C4-2B (cell line): ENCODE measurements around the gene ZNF793.
A peak's percentile ranks its signal among the peaks of the same experiment; 100 is the strongest.

Experiments used
- H3K27ac ChIP-seq: fragments of 450-650 bp; 2 replicates; pipeline ENCODE4 v1.5.1; 2017
- CTCF ChIP-seq: fragments of 450-650 bp; conservative IDR thresholded peaks from 2 replicates; pipeline ENCODE4 v1.5.1; 2017; ENCODE audit warnings: mild to moderate bottlenecking
- ZFX ChIP-seq: fragments of 450-650 bp; IDR thresholded peaks from 2 replicates; pipeline ENCODE4 v1.6.1; 2017

ZNF793 gene

DNA sequence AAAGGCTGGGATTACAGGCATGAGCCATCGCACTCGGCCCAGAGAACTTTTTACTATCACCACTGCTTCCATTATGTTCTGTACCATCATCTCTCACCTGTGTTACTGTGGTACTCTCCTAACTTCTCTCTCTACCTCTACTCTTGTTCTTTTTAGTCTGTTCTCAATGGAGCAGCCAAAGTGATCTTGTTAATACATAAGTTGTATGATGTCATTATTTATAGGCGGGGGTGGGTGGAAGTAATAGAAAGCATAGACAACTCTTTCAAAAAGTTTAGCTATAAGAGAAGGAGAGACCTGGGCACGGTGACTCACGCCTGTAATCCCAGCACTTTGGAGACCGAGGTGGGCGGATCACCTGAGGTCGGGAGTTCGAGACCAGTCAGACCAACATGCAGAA, 34.6 kb upstream of the ZNF793 start:
- TF ChIP-seq ZFX (no peak), CTCF (no peak)
- no peak overlapping the region for H3K27ac ChIP-seq

- no peak for TF ChIP-seq ZFX
- TF ChIP-seq CTCF, result no peak
- no peak overlapping the region for H3K27ac ChIP-seq
Measured at GRCh38 chr19:37484406-37485168, 22.2 kb upstream of the ZNF793 start.

- H3K27ac ChIP-seq, result no peak overlapping the region
- no peak for TF ChIP-seq CTCF
- no peak for TF ChIP-seq ZFX
Measured at GRCh38 chr19:37492213-37492612, 14.5 kb upstream of the ZNF793 start.

DNA sequence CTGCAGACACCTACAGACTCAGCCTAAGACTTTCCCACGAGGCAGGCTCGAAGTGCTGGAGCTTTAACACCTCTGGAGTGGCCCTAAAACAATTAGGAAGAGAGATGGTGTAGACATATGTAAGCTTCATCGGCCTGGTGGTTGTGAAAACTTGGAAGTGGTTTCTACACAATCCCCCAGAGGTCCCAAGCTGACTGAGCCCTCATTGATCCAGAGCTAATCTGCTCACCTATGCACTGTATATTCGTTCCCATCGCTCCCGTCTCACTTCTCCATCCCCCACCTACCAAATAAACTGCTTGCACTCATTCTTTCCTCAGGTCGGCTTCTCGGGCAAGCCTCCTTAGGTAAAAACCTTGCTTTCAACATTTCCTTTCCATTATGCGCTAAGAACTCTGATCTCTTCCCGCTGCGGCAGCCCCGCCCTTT, 767 bp upstream of the ZNF793 start:
- TF ChIP-seq CTCF (no peak), ZFX (no peak)
- peak overlapping the region; percentile 70 for H3K27ac ChIP-seq

DNA sequence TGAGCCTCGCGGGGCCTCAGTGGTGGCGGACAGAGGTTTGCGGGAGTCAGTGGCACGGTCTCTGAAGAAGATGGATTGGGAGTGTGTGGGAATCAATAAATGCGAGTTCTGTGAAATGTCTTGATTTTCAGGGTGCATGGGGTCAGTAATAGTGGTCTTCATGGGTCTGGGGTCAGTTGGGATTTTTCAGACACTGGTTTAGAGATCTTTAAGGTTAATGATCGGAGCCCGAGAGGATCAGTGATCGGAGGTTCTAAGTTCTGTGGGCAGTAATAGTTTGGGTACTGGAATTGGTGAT, 377 bp downstream of the ZNF793 start:
- TF ChIP-seq CTCF (no peak), ZFX (no peak)
- H3K27ac ChIP-seq, result peak overlapping the region; percentile 70

DNA sequence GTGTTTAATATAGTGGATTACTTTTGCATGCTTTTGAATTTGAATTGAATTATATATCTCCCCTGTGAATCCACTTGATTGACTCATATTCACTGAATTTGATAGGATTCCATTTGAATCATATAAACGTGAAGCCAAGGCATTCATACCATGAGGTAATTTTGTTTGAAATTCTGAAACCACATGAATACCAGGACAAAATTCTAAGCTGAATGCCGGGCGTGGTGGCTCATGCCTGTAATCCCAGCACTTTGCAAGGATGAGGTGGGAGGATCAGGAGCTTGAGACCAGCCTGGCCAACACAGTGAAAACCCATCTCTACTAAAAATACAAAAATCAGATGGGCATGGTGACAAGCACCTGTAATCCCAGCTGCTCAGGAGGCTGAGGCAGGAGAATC, 4.4 kb downstream of the ZNF793 start:
- TF ChIP-seq ZFX (no peak), CTCF (no peak)
- H3K27ac ChIP-seq, result no peak overlapping the region

DNA sequence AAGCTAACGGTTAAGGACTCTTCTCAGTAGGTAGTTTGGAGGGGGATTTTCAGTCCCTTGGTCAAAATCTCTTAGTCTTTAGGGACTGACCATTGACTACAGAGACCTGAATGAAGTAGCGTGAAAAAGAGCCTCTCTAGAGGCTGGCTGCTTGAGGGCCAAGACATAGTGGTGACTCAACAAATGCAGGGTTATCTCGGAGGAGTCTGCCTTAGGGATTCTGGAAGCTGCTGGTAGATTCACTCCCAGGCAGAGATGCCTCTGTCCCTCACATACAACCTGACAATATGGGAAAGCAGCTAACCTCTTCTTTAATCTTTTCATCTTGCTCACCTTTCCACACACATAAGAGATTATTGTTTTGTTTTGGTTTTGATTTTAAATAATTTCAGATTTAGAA, 5.1 kb downstream of the ZNF793 start:
- H3K27ac ChIP-seq, result no peak overlapping the region
- no peak for TF ChIP-seq ZFX
- no peak for TF ChIP-seq CTCF
